Type B pancreatic cell (in vitro differentiated cells): ENCODE data around the gene TAF11L12. TPM values are rescaled to one million over a fixed set of nuclear protein-coding genes. Genes with fewer than 3 reads are reported as not detected.
"Not testable (repeated sequence)": the region's sequence is repeated elsewhere in the genome, so short reads cannot be mapped to it uniquely, and the experiment has no call there.

Experiments used
- DNase-seq: peaks from one replicate; pipeline ENCODE4 v3.0.0; 2021; ENCODE audit warnings: mixed read lengths; ENCODE audit not compliant: unreplicated experiment; ENCODE audit errors: extremely low spot score
- H3K27ac Mint-ChIP-seq: 2 replicates; pipeline ENCODE4 v1.8.0; 2021; ENCODE audit warnings: mild to moderate bottlenecking, mixed read lengths
- H3K27me3 Mint-ChIP-seq: 2 replicates; pipeline ENCODE4 v1.8.0; 2021; ENCODE audit warnings: mixed read lengths
- H3K36me3 Mint-ChIP-seq: 2 replicates; pipeline ENCODE4 v1.8.0; 2021; ENCODE audit warnings: mixed read lengths
- H3K4me1 Mint-ChIP-seq: one replicate; pipeline ENCODE4 v1.8.0; 2021; ENCODE audit warnings: mixed read lengths; ENCODE audit not compliant: unreplicated experiment
- H3K4me3 Mint-ChIP-seq: 2 replicates; pipeline ENCODE4 v1.8.0; 2021; ENCODE audit warnings: mild to moderate bottlenecking, mixed read lengths
- H3K9me3 Mint-ChIP-seq: 2 replicates; pipeline ENCODE4 v1.8.0; 2021; ENCODE audit warnings: mixed read lengths
- CTCF ChIP-seq: fragments of 200-600 bp; sonication (generic); conservative IDR thresholded peaks from 2 replicates; pipeline ENCODE4 v1.5.0; 2021; ENCODE audit warnings: antibody characterized with exemption, mild to moderate bottlenecking
- total RNA-seq: library from RNA; stranded (reverse); gene quantifications from 2 replicates; pipeline ENCODE4 v1.2.1, GENCODE V29; 2021; ENCODE audit warnings: low replicate concordance

Gene TAF11L12
- total RNA-seq, 1 donor from 2014 or later: not detected

- no peak for TF ChIP-seq CTCF
Observed at GRCh38 chr5:17619354-17619753, 9.2 kb downstream of the TAF11L12 start.

GRCh38 chr5:17620627-17621026 is 10.4 kb downstream of the TAF11L12 start:
- TF ChIP-seq CTCF: peak; percentile 51
- no peaks in the 10 kb centered on the region for H3K9me3 Mint-ChIP-seq
- H3K4me1 Mint-ChIP-seq: no peaks in the 10 kb centered on the region
- H3K4me3 Mint-ChIP-seq: no peak overlapping the region
- no peaks in the 10 kb centered on the region for H3K36me3 Mint-ChIP-seq
- no peaks in the 10 kb centered on the region for H3K27me3 Mint-ChIP-seq
- H3K27ac Mint-ChIP-seq: no peak overlapping the region
- no peak for DNase-seq

More at GRCh38 chr5:17619354-17619753, 9.2 kb downstream of the TAF11L12 start:
- H3K4me3 Mint-ChIP-seq: no peak overlapping the region
- no peaks in the 10 kb centered on the region for H3K27me3 Mint-ChIP-seq
- no peaks in the 10 kb centered on the region for H3K4me1 Mint-ChIP-seq
- H3K36me3 Mint-ChIP-seq: no peaks in the 10 kb centered on the region
- H3K27ac Mint-ChIP-seq: no peak overlapping the region
- H3K9me3 Mint-ChIP-seq: no peaks in the 10 kb centered on the region
- DNase-seq: no peak

GRCh38 chr5:17625686-17626085 is 15.5 kb downstream of the TAF11L12 start:
- H3K4me3 Mint-ChIP-seq: no peak overlapping the region
- no peaks in the 10 kb centered on the region for H3K36me3 Mint-ChIP-seq
- no peak for TF ChIP-seq CTCF
- no peaks in the 10 kb centered on the region for H3K4me1 Mint-ChIP-seq
- H3K27me3 Mint-ChIP-seq: no peaks in the 10 kb centered on the region
- H3K27ac Mint-ChIP-seq: no peak overlapping the region
- no peaks in the 10 kb centered on the region for H3K9me3 Mint-ChIP-seq
- DNase-seq: no peak

GRCh38 chr5:17631788-17632187 is 21.6 kb downstream of the TAF11L12 start, which contains the start of gene TAF11L13:
TSS of gene TAF11L13 (plus strand) at chr5:17632088.
- H3K36me3 Mint-ChIP-seq, H3K4me1 Mint-ChIP-seq, H3K9me3 Mint-ChIP-seq, DNase-seq, H3K27ac Mint-ChIP-seq, H3K4me3 Mint-ChIP-seq, H3K27me3 Mint-ChIP-seq: not testable (repeated sequence)

- Mint-ChIP-seq H3K27me3 (peaks cover 3% of the 10 kb centered on the region), H3K36me3 (no peaks in the 10 kb centered on the region), H3K9me3 (peaks cover 6% of the 10 kb centered on the region), H3K27ac (no peak within 1 kb of the TSS), H3K4me3 (no peak within 1 kb of the TSS), H3K4me1 (no peaks in the 10 kb centered on the region)
- DNase-seq: no peak
- no peak for TF ChIP-seq CTCF
Observed at GRCh38 chr5:17634160-17634559, 24.0 kb downstream of the TAF11L12 start, which contains the start of gene TAF11L14. TSS of gene TAF11L14 (plus strand) at chr5:17634460.

GRCh38 chr5:17649232-17649631 is 39.0 kb downstream of the TAF11L12 start:
- H3K36me3 Mint-ChIP-seq, H3K27me3 Mint-ChIP-seq, H3K4me3 Mint-ChIP-seq, H3K4me1 Mint-ChIP-seq, H3K27ac Mint-ChIP-seq, DNase-seq, H3K9me3 Mint-ChIP-seq: not testable (repeated sequence)

- peaks cover 19% of the 10 kb centered on the region for H3K9me3 Mint-ChIP-seq
- not testable (repeated sequence) for H3K4me3 Mint-ChIP-seq, H3K27ac Mint-ChIP-seq, H3K27me3 Mint-ChIP-seq, H3K36me3 Mint-ChIP-seq, DNase-seq, H3K4me1 Mint-ChIP-seq
Observed at GRCh38 chr5:17655201-17655759, 45.1 kb downstream of the TAF11L12 start.
